ENCODE data around the gene ARPP19.

The ARPP19 gene

DNA sequence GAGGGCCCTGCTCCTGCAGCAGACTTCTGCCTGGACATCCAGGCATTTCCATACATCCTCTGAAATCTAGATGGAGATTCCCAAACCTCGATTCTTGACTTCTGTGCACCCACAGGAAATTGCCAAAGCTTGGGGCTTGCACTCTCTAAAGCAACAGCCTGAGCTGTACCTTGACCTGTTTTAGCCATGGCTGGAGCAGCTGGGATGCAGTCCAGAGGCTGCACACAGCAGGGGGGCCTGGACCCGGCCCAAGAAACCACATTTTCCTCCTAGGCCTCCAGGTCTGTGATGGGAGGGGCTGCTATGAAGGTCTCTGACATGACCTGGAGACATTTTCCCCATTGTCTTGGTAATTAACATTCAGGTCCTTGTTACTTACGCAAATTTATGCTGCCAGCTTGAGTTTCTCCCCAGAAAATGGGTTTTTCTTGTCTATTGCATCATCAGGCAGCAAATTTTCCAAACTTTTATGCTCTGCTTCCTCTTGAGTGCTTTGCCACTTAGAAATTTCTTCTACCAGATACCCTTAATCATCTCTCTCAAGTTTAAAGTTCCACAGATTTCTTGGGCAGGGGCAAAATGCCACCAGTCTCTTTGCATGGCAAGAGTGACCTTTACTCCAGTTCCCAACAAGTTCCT, 28.3 kb downstream of the ARPP19 start:
- Histone ChIP-seq H3K27me3 (no peaks in the 10 kb centered on the region), H3K4me1 (ENCODE audit: control insufficient read depth in 1 of 2, insufficient read depth in 1 of 2, low read depth in 1 of 2, low read length in 1 of 2) (peaks cover 23 to 35% of the 10 kb centered on the region in 2 experiments), H3K27ac (peak overlapping the region; percentile 43), H3K9me3 (no peaks in the 10 kb centered on the region), H3K4me3 (ENCODE audit: low read depth in 1 of 2, low read length in 1 of 2) (no peak overlapping the region), H3K36me3 (no peaks in the 10 kb centered on the region)
- TF ChIP-seq, protein P1, sequence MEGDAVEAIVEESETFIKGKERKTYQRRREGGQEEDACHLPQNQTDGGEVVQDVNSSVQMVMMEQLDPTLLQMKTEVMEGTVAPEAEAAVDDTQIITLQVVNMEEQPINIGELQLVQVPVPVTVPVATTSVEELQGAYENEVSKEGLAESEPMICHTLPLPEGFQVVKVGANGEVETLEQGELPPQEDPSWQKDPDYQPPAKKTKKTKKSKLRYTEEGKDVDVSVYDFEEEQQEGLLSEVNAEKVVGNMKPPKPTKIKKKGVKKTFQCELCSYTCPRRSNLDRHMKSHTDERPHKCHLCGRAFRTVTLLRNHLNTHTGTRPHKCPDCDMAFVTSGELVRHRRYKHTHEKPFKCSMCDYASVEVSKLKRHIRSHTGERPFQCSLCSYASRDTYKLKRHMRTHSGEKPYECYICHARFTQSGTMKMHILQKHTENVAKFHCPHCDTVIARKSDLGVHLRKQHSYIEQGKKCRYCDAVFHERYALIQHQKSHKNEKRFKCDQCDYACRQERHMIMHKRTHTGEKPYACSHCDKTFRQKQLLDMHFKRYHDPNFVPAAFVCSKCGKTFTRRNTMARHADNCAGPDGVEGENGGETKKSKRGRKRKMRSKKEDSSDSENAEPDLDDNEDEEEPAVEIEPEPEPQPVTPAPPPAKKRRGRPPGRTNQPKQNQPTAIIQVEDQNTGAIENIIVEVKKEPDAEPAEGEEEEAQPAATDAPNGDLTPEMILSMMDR (IDR thresholded peaks at IDR 0.05) = no peak

DNA sequence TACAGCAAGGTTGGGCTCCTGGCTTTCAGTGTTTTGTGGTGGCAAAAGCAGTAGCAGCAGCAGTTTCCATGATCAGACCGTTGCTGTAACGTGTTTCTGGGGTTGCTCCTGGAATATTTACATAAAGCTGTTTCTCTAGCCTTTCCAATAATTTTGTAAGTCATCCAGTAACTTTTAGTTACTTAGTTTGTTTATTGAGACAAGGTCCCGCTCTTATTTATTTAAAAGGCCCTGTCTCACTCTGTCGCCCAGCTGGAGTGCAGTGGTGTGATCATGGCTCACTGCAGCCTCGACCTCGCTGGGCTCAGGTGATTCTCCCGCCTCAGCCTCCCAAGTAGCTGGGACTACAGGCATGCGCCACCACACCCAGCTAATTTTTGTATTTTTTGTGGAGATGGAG, 31.4 kb downstream of the ARPP19 start:
- Histone ChIP-seq H3K27ac (no peak overlapping the region), H3K9me3 (no peaks in the 10 kb centered on the region), H3K27me3 (no peaks in the 10 kb centered on the region), H3K36me3 (no peaks in the 10 kb centered on the region), H3K4me3 (ENCODE audit: low read depth in 1 of 2, low read length in 1 of 2) (no peak overlapping the region), H3K4me1 (ENCODE audit: control insufficient read depth in 1 of 2, insufficient read depth in 1 of 2, low read depth in 1 of 2, low read length in 1 of 2) (peaks cover 18 to 25% of the 10 kb centered on the region in 2 experiments)
- TF ChIP-seq, protein P1 (IDR thresholded peaks at IDR 0.05) = no peak

DNA sequence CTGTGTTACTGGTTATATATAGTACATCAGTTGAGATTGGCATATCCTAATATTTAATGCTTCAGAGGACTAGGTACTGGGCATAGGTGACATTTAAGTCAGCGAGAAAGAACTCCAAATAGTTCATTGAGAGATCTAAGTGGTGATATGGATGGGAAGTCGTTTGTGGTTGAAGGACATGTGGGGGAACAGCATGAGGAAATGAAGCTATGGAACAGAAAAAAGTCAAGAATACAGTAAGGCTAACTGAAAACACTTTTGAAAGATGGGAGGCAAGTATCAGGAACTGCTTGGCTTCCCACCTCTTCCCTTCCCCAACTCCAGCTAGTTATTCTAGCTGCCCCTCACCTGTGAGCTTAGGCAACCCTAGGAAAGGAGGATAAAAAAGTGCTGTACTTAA, 36.4 kb downstream of the ARPP19 start:
- H3K27me3 ChIP-seq = peaks cover 22% of the 10 kb centered on the region
- peaks cover 16 to 18% of the 10 kb centered on the region in 2 experiments for H3K4me1 ChIP-seq (ENCODE audit: control insufficient read depth in 1 of 2, insufficient read depth in 1 of 2, low read depth in 1 of 2, low read length in 1 of 2)
- H3K9me3 ChIP-seq = no peaks in the 10 kb centered on the region
- H3K36me3 ChIP-seq = no peaks in the 10 kb centered on the region
- no peak overlapping the region for H3K4me3 ChIP-seq (ENCODE audit: low read depth in 1 of 2, low read length in 1 of 2)
- H3K27ac ChIP-seq = no peak overlapping the region
- TF ChIP-seq, protein P1 (IDR thresholded peaks at IDR 0.05) = no peak

DNA sequence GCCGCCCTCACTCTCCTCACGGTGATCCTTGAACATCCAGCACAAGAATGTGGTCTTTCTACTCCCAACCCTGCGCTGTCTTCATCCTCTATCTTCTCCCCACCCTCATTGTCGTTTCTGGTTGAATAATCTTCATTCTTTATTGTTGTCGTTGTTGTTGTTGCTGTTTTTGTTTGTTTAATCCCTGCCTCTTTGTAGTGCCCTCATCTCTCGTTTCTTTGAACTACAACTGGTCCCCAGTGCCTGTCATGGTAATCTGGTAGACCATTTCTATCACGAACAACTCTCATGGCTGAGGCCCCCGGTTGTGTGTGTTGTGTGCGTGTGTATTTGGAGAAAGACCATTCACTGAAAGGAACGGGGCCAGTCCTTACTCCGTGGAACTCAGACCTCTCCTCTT, 38.9 kb downstream of the ARPP19 start:
- Histone ChIP-seq H3K27me3 (peaks cover 22% of the 10 kb centered on the region), H3K9me3 (no peaks in the 10 kb centered on the region), H3K36me3 (no peaks in the 10 kb centered on the region), H3K4me3 (ENCODE audit: low read depth in 1 of 2, low read length in 1 of 2) (peak overlapping the region; percentile 72 to 85), H3K27ac (peak overlapping the region; percentile 93), H3K4me1 (ENCODE audit: control insufficient read depth in 1 of 2, insufficient read depth in 1 of 2, low read depth in 1 of 2, low read length in 1 of 2) (peaks cover 21 to 29% of the 10 kb centered on the region in 2 experiments)
- TF ChIP-seq, protein P1 (IDR thresholded peaks at IDR 0.05) = no peak

DNA sequence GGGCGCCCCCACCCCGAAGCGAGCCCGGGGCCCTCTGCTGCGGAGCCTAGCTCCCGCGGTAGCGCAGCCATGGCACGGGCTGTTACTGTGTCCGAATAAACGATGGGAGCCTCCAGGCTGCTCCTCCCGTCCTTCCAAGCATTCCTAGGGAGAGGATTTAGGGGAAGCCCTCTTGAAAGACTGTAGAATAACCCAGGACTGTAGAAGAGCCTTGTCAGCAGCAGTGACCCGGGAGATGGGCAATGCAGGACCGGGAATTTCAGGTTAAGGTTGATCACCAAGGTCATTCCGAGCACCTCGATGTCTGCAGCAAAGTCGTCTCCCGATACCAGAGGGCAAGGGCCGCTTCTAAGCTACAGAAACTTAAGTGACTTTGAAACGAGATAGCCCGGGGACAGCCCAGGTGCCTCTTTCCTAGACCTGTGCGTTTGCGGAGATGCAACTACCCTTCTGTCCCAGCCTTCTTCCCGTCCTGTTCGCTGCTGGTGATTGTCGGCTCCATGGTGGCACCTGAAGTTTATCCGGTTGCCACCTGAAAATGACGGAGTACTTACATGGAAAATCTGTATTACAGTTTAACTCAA, 39.4 kb downstream of the ARPP19 start:
- no peaks in the 10 kb centered on the region for H3K36me3 ChIP-seq
- H3K9me3 ChIP-seq = no peaks in the 10 kb centered on the region
- peak overlapping the region; percentile 72 to 85 for H3K4me3 ChIP-seq (ENCODE audit: low read depth in 1 of 2, low read length in 1 of 2)
- peaks cover 22% of the 10 kb centered on the region for H3K27me3 ChIP-seq
- TF ChIP-seq, protein P1 (IDR thresholded peaks at IDR 0.05) = no peak
- peaks cover 21 to 29% of the 10 kb centered on the region in 2 experiments for H3K4me1 ChIP-seq (ENCODE audit: control insufficient read depth in 1 of 2, insufficient read depth in 1 of 2, low read depth in 1 of 2, low read length in 1 of 2)
- peak overlapping the region; percentile 93 for H3K27ac ChIP-seq

Measured in neutrophil (primary cell).